Kidney tubule cell (primary cell): ENCODE results near the gene SMYD3.

Experiments used
- DNase-seq: peaks from one replicate; pipeline ENCODE4 v3.0.0-alpha.2; 2018; ENCODE audit warnings: low spot score

SMYD3 gene

DNA sequence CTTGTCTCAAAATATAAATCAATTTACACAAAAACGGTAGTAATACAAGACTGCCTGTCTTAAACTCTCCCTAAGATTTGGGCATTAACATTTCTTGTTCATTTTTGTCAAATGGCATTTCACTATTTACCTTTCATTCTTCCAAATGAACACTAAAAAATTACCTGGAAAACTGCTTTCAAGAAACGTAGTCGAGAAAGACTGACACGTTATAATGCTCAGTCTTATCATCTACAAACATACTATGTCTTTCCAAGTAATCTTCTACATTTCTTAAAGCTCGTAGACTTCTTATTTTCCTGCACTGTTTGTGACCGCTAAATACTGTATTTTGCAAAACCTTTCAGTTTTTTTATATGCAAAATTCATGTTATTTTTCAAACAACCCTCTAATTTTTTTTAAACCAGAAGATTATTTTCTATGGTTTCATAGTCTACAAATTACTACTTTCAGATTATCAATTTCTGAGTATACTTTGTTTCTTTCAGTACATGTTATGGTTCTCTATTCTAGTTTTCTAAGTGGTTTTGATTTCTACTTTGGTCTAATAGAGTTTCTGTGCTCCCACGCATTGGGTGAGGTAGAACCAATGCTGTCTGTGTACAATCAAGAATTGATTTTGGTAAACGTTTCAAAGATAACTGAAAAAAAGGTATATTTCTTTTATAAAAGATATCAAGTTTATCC is 336.4 kb downstream of the SMYD3 start:
- DNase-seq = no peak

DNA sequence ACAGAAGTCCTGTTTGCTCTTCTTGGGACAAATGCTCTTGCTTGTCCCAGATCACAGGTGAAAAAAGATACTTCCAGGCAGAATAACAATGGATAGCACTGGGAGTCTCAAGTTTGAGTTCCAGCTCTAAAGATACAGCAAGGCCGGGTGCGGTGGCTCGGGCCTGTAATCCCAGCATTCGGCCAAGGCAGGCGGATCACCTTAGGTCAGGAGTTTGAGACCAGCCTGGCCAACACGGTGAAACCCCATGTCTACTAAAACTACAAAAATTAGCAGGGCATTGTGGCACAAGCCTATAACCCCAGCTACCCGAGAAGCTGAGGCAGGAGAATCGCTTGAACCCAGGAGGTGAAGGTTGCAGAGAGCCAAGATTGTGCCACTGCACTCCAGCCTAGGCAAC is 337.6 kb downstream of the SMYD3 start:
- DNase-seq = no peak

DNA sequence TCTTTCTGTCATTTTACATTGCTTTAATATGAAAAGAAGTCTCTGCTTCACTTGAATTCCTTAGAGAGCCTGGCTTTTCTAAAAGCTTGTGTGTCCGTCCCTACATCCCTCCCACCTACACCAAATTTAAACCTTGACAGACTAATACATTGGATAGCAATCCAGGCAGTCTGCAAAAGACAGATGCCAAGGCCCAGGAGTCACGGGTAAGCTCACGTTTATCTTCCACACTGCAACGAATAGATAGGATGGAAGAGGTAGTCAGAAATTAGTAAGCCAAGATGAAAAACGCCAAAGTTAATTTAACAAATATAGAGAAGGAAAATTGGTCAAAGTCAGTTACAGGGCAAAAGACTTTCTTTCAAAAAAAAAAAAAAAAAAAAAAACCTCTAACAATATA is 338.1 kb downstream of the SMYD3 start:
- DNase-seq = no peak

DNA sequence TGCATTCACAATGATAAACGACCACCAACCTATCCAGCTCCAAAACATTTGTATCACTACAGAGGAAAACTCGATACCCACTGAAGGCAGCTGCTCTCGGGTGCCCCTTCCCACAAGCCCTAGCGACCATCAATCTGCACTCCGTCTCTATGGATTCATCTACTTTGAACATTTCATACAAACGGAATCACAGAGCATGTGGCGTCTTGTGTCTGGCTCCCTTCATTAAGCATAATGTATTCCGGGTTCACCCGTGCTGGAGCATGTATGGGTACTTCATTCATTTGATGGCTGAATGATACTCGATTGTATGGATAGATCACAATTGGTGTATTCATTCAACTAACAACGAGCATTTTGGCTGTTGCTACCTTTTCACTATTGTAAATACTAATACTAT is 340.2 kb downstream of the SMYD3 start:
- DNase-seq = no peak

DNA sequence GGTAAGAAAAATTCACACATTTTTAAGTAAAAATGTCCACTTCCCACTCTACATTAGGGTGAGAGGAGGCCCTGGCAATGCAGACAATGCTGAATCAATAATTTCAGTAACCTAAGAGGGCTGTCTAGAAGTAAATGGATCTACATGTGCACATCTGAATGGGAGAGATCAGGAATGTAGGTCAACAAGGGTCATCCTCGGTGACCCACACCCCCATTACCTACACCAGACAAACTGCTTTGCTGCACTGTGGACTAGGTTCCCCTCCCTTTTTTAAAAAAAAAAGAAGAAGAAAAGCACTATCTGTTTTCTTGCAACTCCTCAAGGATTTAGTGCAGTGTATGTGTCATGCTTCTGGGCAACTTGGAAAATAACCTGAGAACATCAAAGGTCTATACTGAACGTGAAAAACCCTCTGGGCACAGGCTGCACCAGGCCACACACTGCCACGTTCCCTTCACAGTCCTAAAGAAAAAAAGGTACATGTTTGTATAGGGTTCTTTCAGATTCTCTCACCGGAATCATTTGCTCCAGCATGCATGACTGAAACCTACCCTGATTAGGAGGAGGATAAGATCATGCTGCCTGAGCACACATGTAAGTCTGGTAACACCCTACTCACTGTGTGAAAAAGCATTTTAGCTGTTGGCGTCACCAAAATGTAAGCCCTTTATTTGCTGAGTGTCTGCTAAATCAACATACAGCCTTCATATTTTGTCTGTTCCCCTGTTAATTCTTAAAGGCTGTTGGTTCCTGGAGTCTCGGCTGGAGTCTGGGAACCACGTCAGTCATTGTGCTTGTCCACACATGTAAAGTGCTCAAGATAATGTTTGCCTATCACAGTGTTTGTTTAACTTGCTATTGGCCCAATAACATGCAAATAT is 341.0 kb downstream of the SMYD3 start:
- no peak for DNase-seq

DNA sequence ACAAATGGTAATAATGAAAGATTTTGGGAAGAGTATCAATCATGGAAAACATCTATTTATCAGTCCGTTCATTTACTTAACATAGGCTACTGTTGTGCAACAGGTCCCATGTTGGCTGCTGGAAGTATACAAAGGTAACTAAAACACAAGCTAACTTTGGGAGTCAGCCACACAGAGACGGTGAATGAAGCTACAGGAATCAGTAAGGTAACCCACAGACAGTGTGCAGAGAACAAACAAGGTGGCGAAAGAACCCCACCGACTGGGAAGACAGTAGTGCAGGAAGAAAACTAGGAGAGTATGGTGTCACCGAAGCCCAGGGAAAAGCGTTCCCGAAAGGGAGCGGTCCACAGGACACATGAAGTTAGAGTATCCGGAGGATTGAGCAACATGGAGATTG is 342.3 kb downstream of the SMYD3 start:
- no peak for DNase-seq

DNA sequence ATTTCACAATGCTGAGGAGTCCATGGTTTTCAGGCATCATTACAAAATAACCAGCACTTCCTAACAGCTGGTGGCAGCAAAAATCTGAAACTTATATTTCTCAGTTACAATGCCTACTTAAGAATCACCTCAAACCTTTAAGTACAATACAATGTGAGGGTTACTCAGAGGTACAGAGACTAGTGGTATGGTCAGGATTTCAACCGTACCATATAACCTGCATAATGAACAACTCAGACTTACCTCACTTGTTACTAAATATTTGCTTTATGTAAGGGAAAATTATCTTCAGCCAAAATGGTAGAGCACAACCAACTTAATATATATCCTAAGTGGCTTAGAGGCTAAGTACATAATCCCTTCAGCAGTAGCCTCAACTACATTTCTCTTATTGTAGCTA is 344.5 kb downstream of the SMYD3 start:
- no peak for DNase-seq

DNA sequence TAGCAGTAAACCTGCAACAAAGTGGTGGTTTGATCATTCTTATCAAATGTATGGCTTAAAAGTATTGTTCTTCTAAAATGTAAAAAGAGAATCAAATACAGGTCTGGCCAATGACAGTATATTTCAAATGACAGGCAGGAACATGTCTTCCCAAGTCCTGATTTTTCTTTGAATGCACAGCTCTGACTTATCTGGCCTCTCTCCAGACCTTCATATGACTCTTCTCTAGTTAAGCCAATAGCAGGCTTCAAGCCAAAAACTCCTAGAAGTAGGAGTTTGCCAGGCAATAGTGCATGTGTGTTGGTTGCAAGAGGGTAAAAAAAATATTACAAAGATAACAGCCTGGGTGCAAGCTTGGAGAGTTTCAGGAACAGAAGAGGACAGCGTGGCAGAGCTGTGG is 345.5 kb downstream of the SMYD3 start:
- peak; percentile 42 for DNase-seq

DNA sequence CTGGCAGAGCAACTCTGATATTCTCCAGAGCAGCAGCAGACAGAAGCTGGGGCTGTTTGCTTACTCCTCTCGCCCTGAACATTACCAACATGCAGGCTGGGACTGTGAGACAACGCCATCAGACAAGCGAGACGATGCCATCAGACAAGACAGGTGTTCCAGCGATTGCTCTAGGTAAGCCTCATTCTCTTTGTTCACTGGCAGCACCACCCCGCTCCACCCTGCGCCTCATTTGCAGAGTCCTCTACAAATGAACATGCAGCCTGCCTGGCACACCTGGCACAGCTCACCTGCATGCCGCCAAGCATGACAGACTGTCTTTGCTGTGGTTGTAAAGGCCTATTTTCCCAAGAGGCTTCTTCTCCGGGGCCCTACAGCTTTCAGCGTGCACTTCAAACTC is 346.2 kb downstream of the SMYD3 start:
- DNase-seq = no peak

DNA sequence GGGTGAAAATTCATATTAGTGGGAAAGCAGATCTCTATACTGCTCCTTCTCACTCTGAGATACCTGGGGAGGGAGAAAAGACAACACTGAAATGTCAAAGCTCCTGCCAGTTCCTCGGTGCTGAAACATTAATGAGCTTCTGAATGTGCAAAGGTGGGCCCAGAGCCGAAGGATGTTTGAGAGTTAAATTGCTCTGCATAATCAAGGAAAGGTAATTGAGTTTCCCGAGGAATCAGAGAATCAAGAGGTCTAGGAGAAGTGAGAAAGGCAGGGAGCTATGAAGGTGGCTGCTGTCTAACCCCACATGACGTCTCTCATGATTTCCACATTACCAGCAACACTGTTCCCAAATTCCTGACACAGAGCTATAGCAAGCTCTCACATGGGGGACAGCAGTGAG is 346.7 kb downstream of the SMYD3 start:
- no peak for DNase-seq

DNA sequence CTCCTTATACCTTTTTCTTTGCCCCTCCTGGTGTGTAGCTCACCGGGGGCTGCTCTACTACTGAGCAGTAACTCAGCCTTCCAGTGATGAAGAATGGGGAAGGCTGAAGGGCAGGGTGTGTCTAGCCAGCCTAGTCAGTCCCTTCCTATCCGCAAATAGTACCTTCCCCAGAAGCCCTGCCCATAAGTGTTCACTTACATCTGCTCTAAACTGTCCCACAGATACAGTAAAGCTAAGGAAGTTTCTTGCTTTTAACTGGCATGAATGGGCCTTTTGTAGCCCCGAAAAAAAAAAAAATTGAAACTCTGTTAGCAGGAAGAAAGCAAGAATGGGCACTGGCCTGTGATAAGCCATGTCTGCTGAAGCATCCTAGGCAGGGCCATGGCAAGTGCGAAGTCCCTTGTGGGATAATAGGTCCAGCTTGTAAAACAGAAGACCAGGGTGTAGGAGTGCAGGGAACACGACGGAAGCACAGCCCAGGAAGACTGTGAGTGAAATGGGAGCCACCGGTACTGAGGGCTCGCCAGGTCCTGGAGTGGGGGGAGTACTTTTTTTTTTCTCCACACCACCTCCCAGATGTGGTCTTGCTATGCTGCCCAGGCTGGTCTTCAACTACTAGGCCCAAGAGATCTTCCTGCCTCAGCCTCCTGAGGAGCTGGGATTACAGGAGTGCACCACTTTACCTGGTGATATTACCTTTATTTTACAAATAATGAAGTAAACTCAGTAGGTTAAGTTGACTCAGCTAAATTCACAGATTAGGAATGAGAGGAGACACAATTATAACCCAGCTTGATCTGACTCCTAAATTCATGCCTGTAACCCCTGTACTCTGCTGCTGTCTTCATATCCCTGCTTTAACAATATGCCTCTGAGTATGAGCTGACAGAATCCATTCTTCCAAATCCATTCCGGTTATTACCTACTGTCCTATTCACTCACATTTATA is 347.5 kb downstream of the SMYD3 start:
- DNase-seq = no peak

DNA sequence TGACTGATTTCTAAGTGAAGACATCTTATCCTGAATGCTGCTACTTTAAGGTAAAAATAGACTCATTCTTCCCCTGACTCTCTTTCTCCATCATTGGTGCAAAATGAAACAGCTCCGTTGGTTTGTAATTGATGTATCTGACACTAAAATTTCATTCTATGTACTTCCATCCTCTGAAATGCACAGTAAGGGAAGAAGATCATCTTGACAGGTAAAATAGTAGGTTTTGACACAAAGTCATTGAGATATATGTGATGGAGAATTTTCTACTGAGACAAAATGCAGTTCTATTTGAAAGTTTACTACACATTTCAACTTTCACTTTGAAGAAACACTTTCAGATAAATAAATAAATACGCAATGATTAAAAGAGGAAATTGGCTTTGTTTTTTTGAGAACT is 348.9 kb downstream of the SMYD3 start:
- no peak for DNase-seq

DNA sequence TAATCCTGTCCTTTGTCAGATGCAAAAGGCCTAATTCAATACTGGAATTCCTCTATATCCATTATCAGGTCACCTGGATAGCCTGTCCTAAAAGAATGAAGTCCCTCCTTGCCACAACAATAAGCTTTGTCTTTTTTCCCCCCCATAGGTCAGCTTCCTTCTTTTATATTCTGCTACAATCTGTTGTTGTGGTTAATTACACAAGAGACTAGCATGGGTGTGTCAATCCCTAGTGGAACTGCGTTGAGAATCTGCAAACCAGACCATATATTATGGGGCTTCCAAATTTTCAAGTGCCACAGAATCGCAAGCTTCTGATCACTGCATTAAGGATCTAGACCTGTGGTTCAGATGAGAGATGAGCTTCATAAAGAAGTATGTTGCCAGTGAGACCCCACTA is 349.6 kb downstream of the SMYD3 start:
- DNase-seq = no peak

DNA sequence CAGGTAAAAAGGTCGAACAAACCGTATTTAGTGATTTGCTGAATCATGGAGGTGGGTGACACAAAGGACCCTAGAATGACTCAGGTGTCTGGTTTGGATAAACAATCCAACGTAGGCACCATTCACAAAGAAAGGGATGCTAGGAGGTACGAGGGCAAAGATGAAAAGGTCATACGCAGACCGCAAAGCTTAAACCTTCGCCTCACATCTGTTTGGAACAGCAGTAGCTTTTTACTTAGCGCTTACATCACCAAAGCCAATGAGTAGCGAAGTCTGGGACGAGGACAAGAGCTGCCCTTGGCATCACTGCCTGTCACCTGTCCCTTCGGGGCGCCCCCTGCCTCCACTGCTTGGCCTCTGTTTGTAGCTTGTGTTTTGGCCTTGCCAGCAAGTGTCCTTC is 350.2 kb downstream of the SMYD3 start:
- DNase-seq = no peak

DNA sequence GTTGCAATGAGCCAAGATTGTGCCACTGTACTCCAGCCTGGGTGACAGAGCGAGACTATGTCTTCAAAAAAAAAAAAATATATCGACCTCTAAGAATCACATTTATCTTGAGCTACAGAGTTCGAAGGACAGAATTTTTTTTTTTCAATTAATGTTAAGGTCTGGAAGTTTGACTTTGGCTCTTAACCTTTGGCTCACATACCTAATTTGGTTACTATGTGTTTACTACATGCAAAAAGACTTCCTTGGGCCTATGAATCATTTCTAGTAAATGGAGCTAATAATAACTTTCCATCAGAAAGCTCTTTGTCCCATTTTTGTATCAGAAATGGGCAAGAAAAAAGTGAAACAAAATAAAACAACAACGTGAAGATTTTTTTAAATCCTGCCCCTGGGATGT is 351.2 kb downstream of the SMYD3 start:
- peak; percentile 54 for DNase-seq

DNA sequence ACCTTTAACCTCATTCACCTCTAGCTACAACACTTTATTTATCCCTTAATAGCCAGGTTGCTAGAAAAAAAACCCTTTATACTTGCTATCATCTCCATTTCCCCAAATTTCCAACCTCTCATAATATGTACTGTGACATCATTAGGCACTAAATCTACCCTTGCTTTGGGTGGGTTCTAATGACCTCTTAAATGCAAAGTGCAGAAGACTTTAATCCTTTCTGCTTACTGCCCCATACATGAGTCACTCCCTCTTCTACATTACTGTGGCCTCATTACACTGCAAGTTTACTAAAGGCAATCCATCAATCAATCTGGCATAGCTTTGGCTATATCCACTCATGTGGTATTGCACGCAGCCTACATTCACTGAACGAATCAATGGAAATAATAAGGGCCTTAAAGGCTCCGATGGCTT is 353.3 kb downstream of the SMYD3 start:
- peak; percentile 30 for DNase-seq

DNA sequence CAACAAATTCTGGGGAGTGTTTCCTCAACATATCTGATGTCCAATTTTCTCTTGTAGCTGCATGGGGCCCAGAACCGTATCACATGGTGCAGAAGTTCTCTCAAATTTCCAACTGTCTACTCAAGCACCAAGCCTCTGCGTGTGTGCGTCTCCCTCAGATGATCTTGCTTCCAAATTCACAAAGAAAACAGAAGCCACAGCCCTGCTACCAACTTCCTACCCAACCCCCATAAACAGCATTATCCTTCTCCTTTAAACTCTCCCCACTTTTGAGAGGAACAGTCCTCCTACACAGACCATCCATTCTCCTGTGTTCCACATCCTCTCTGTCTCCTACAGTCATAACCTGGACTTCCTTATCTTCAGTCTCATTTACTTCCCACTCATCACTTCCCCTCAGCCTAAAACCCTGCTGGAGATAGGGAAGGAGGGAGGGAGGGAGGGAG is 354.1 kb downstream of the SMYD3 start:
- no peak for DNase-seq

DNA sequence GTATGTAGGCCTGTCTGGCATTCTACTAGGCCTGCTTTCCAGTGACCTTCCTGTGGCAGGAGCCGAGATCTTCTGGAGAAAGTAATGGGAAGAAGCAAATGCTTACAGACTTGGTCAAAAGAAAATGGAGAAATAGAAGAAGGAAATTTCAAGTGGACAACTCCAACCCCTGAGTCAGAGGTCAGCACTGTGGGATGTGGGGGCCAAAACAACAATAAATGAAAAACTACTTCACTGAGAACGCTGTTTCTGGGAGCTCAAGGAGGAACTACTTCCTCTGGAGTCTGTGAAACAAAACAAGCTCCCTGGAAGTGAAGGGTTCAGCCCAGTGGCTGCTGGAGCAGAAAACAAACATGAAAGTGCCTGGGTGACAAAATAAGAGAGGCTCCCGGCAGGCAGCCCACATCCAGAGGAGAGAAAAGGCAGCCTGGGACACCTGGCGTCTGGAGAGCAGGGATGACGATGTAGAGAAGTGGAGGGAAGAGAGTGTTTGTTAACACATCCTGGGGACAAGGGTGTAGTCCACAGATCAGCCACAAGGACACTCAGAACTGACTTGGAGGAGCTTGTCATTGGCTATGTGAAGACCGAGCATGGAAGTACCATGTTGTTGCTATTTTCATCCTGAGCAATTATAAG is 355.2 kb downstream of the SMYD3 start:
- no peak for DNase-seq

DNA sequence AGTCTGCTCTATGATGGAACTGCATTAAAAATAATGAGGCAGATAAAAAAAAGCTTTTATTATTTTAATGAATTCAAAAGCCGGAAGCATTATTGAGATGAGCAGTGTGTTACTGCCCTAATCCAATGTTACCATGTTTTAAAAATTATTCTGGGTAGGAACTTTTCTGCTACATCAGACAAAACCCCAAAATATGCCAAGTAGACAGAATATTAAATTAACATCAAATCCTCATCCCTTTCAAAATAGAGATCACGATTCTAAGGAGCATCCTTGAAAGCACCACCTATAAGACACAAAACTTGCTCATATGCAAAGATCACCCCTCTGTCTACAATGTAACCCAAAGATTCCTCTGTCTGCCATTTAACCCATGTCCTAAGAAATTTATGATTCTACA is 357.5 kb downstream of the SMYD3 start:
- DNase-seq = no peak

DNA sequence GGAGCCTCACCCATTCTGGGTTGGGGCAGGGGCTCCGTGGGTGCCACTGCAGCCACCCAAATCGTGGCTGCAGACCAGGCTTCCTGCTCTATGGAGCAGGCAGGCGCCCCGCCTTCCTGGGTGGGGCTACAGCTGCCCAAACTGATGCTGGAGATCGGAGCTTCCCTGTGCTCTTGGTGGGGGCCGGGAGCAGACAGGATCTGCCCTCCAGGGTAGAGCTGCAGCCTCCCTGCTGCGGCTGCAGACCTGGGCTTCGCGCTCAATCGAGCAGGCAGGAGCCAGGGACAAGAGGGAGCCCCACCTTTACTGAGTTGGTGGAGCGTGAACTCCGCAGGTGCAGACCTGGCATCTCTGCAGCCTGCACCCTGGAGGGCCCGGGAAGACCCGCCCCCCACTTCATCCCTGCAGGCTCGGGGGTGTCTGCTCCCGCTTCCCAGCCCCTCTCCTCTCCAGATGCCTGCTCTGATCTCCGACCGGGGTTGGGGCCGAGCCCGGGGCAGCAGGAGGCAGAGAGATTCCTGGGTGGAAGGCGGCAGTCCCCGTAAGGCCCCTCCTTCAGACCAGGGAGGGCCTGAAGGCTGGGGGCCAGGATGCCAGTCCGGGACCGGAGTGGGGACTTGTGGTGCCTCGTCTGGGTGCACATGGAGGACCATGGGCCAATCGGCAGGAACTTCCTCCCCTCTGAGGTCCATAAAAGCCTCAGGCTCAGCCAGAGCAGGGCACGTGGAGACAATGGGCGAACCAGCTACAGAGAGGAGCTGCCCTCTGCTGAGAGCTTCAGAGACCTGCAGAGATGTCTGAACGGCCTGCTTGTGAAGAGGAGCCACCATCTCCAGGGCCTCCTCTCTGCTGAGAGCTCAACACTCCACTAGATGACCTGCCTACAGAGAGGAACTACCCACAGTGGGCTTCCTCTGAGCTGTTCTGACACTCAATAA is 359.3 kb downstream of the SMYD3 start:
- DNase-seq = no peak
